Measurements from ENCODE around the gene BTN3A1. TPM values are rescaled to one million over a fixed set of nuclear protein-coding genes. Genes with fewer than 3 reads are reported as not detected.

The BTN3A1 gene
- total RNA-seq, 1 experiment from 2014 or later = 5.4 TPM

DNA sequence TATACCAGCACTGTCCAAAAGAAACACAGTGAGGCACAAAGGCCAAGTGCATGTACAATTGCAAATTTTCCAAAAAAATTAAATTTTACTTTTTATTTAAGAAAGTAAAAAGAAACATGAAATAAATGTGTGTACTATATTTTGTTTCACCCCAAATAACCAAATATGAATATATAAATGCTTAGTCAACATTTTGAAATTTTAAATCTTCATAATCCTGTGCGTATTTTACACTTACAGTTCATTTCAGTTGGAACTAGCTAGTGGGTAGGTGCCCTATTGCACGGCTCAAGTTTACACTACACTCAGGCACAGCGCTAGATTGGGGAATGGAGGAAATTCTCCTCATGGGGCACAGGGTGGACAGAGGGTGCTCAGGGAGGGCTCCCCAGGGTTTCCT is 20.3 kb downstream of the BTN3A1 start:
- no peak for TF ChIP-seq CTCF (conservative IDR thresholded peaks at IDR 0.05; ENCODE audit: low read depth, low read length)
- TF ChIP-seq EZH2 (IDR thresholded peaks at IDR 0.05; ENCODE audit: low read length, unreplicated experiment) = no peak
- no peak for TF ChIP-seq EZH2phosphoT487 (IDR thresholded peaks at IDR 0.05; ENCODE audit: borderline replicate concordance, low read length)
- ATAC-seq (no peak), DNase-seq (no peak)
- ChIA-PET CTCF (interaction anchor here (0.6 kb wide), 1 partner anchor 86 kb away, joined by 3 read pairs; no protein-coding TSS in a partner anchor), POLR2A (ENCODE audit: unreplicated experiment) (no interaction called here)
- H3K27me3 ChIP-seq (ENCODE audit: low read length) = no peaks in the 10 kb centered on the region
- 0 out of 2 replicates have a peak overlapping the region, but pooled peaks have one; percentile 98 for H2AFZ ChIP-seq (ENCODE audit: low read length)
- BruUV-seq (replicated peaks) = no TSS peak
- peaks cover 5% of the 10 kb centered on the region; the same call in 1 of the 2 replicates for H3K79me2 ChIP-seq (ENCODE audit: low read length)
- no peaks in the 10 kb centered on the region for H3F3A ChIP-seq (ENCODE audit: low read length, unreplicated experiment)
- peak overlapping the region; percentile 84 for H3K4me2 ChIP-seq (ENCODE audit: low read length)
- peak overlapping the region; percentile 86 for H3K4me3 ChIP-seq (ENCODE audit: low read length)
- peaks cover 8% of the 10 kb centered on the region; the same call in 1 of the 2 replicates for H3K4me1 ChIP-seq (ENCODE audit: insufficient read depth, low read length)
- intact Hi-C loops (cut with micrococcal nuclease) = no loop called here
- H4K20me1 ChIP-seq (ENCODE audit: low read length) = no peaks in the 10 kb centered on the region
- peak overlapping the region; percentile 79; the same call in 1 of the 2 replicates for H3K9ac ChIP-seq (ENCODE audit: low read length)
- H3K9me2 ChIP-seq (replicated peaks; ENCODE audit: low read length) = no peaks in the 10 kb centered on the region
- H3K27ac ChIP-seq (ENCODE audit: low read length) = no peak overlapping the region
- H3K9me3 ChIP-seq (ENCODE audit: low read length) = no peaks in the 10 kb centered on the region
- H3K36me3 ChIP-seq (ENCODE audit: low read depth, low read length) = no peaks in the 10 kb centered on the region

- no peaks in the 10 kb centered on the region for H3K27me3 ChIP-seq (ENCODE audit: low read length)
- DNase-seq (no peak), ATAC-seq (no peak)
- 0 out of 2 replicates have a peak, but pooled peaks cover 3% of the 10 kb centered on the region for H3K4me1 ChIP-seq (ENCODE audit: insufficient read depth, low read length)
- H3K27ac ChIP-seq (ENCODE audit: low read length) = no peak overlapping the region
- no peaks in the 10 kb centered on the region for H3K9me2 ChIP-seq (replicated peaks; ENCODE audit: low read length)
- no peak for TF ChIP-seq CTCF (conservative IDR thresholded peaks at IDR 0.05; ENCODE audit: low read depth, low read length)
- TF ChIP-seq EZH2 (IDR thresholded peaks at IDR 0.05; ENCODE audit: low read length, unreplicated experiment) = no peak
- TF ChIP-seq EZH2phosphoT487 (IDR thresholded peaks at IDR 0.05; ENCODE audit: borderline replicate concordance, low read length) = no peak
- H4K20me1 ChIP-seq (ENCODE audit: low read length) = no peaks in the 10 kb centered on the region
- intact Hi-C loops (cut with micrococcal nuclease) = no loop called here
- no peaks in the 10 kb centered on the region for H3K9me3 ChIP-seq (ENCODE audit: low read length)
- BruUV-seq (replicated peaks) = no TSS peak
- no peak overlapping the region for H3K9ac ChIP-seq (ENCODE audit: low read length)
- CTCF ChIA-PET = no interaction called here
- POLR2A ChIA-PET (ENCODE audit: unreplicated experiment) = no interaction called here
- H3K79me2 ChIP-seq (ENCODE audit: low read length) = peaks cover 5% of the 10 kb centered on the region; the same call in 1 of the 2 replicates
- no peak overlapping the region for H2AFZ ChIP-seq (ENCODE audit: low read length)
- no peak overlapping the region for H3K4me2 ChIP-seq (ENCODE audit: low read length)
- peaks cover 3% of the 10 kb centered on the region; the same call in 1 of the 2 replicates for H3K36me3 ChIP-seq (ENCODE audit: low read depth, low read length)
- no peak overlapping the region for H3K4me3 ChIP-seq (ENCODE audit: low read length)
- H3F3A ChIP-seq (ENCODE audit: low read length, unreplicated experiment) = no peaks in the 10 kb centered on the region
These were observed 24.8 kb downstream of the BTN3A1 start for GRCh38 chr6:26426691-26427450.

GRCh38 chr6:26427451-26427809 is 25.4 kb downstream of the BTN3A1 start:
- Histone ChIP-seq H3K9me3 (ENCODE audit: low read length) (no peaks in the 10 kb centered on the region), H3K27ac (ENCODE audit: low read length) (no peak overlapping the region), H3K27me3 (ENCODE audit: low read length) (no peaks in the 10 kb centered on the region), H3F3A (ENCODE audit: low read length, unreplicated experiment) (no peaks in the 10 kb centered on the region), H3K36me3 (ENCODE audit: low read depth, low read length) (peaks cover 6% of the 10 kb centered on the region), H3K79me2 (ENCODE audit: low read length) (peaks cover 4% of the 10 kb centered on the region; the same call in 1 of the 2 replicates), H3K9me2 (replicated peaks; ENCODE audit: low read length) (no peaks in the 10 kb centered on the region), H2AFZ (ENCODE audit: low read length) (no peak overlapping the region), H3K4me1 (ENCODE audit: insufficient read depth, low read length) (0 out of 2 replicates have a peak, but pooled peaks cover 2% of the 10 kb centered on the region), H3K4me3 (ENCODE audit: low read length) (no peak overlapping the region), H3K9ac (ENCODE audit: low read length) (no peak overlapping the region), H3K4me2 (ENCODE audit: low read length) (no peak overlapping the region), H4K20me1 (ENCODE audit: low read length) (no peaks in the 10 kb centered on the region)
- intact Hi-C loops (cut with micrococcal nuclease) = no loop called here
- ChIA-PET CTCF (no interaction called here), POLR2A (ENCODE audit: unreplicated experiment) (no interaction called here)
- ATAC-seq = no peak
- BruUV-seq (replicated peaks) = no TSS peak
- no peak for DNase-seq
- no peak for TF ChIP-seq EZH2 (IDR thresholded peaks at IDR 0.05; ENCODE audit: low read length, unreplicated experiment)
- no peak for TF ChIP-seq EZH2phosphoT487 (IDR thresholded peaks at IDR 0.05; ENCODE audit: borderline replicate concordance, low read length)
- no peak for TF ChIP-seq CTCF (conservative IDR thresholded peaks at IDR 0.05; ENCODE audit: low read depth, low read length)
